Hepatocyte (in vitro differentiated cells): ENCODE measurements around the gene TMEM143.

Source experiments
- CTCF ChIP-seq: fragments of 200-600 bp; sonication (generic); IDR thresholded peaks from 2 replicates; pipeline ENCODE4 v1.5.1; 2016; ENCODE audit warnings: antibody characterized with exemption, mild to moderate bottlenecking; ENCODE audit not compliant: poor library complexity
- EZH2 ChIP-seq: fragments of 200-600 bp; sonication (generic); IDR thresholded peaks from 2 replicates; pipeline ENCODE4 v1.6.1; 2016; ENCODE audit warnings: antibody characterized with exemption, mild to moderate bottlenecking, borderline replicate concordance

GRCh38 chr19:48295458-48295857, 68.3 kb downstream of the TMEM143 start:
- TF ChIP-seq CTCF (no peak), EZH2 (no peak)
